Activated CD4-positive, alpha-beta T cell treated with anti-CD3 and anti-CD28 coated beads, Interleukin-2, amount 50 U/mL, for 24 hours (primary cell): ENCODE data around the gene DUSP5.
"Not testable (repeated sequence)": the region's sequence is repeated elsewhere in the genome, so short reads cannot be mapped to it uniquely, and the experiment has no call there.

ENCODE experiments used
- DNase-seq, 2 donors: peaks; one replicate each; pipeline ENCODE4 v3.0.0-alpha.2; 2020; ENCODE audit warnings: low read depth in 1 of 2, low spot score in 1 of 2

DUSP5 gene

GRCh38 chr10:110497438-110498086, at the start of gene DUSP5:
Gene DUSP5, plus strand, starts transcription at chr10:110497907. Its CDS starts 215 bp downstream, at chr10:110498122.
- DNase-seq, result peak; percentile 92 to 93

GRCh38 chr10:110448682-110449418, 48.9 kb upstream of the DUSP5 start:
- no peak for DNase-seq

GRCh38 chr10:110455446-110455845, 42.3 kb upstream of the DUSP5 start:
- no peak for DNase-seq

GRCh38 chr10:110456046-110456445, 41.7 kb upstream of the DUSP5 start:
- DNase-seq, result no peak

GRCh38 chr10:110456523-110457091, 41.1 kb upstream of the DUSP5 start:
- DNase-seq, result no peak

GRCh38 chr10:110457851-110458250, 39.9 kb upstream of the DUSP5 start:
- no peak for DNase-seq

GRCh38 chr10:110458266-110458920, 39.3 kb upstream of the DUSP5 start:
- no peak for DNase-seq

GRCh38 chr10:110459600-110459999, 38.1 kb upstream of the DUSP5 start:
- DNase-seq, result no peak

GRCh38 chr10:110460111-110460809, 37.4 kb upstream of the DUSP5 start:
- peak in 1 of 2 donors; percentile 12 for DNase-seq

GRCh38 chr10:110461088-110461487, 36.6 kb upstream of the DUSP5 start:
- DNase-seq, result no peak

- DNase-seq, result no peak
These were observed 36.2 kb upstream of the DUSP5 start for GRCh38 chr10:110461530-110461929.

- DNase-seq, result no peak
These were observed 35.3 kb upstream of the DUSP5 start for GRCh38 chr10:110462166-110463095.

GRCh38 chr10:110468258-110468657, 29.4 kb upstream of the DUSP5 start:
- DNase-seq, result not testable (repeated sequence)

GRCh38 chr10:110470541-110470940, 27.2 kb upstream of the DUSP5 start:
- not testable (repeated sequence) for DNase-seq

GRCh38 chr10:110471566-110472139, 26.1 kb upstream of the DUSP5 start:
- DNase-seq, result no peak

GRCh38 chr10:110474017-110474416, 23.7 kb upstream of the DUSP5 start:
- no peak for DNase-seq

- no peak for DNase-seq
These were observed 22.9 kb upstream of the DUSP5 start for GRCh38 chr10:110474826-110475225.

GRCh38 chr10:110475722-110476515, 21.8 kb upstream of the DUSP5 start:
- no peak for DNase-seq

GRCh38 chr10:110479710-110480109, 18.0 kb upstream of the DUSP5 start:
- DNase-seq, result no peak
